ENCODE data around the gene RANBP10.
A peak's percentile ranks its signal among the peaks of the same experiment; 100 is the strongest.

- peak in 3 of 6 experiments; percentile 2 to 19 (median 12) for TF ChIP-seq CTCF (IDR thresholded peaks at IDR 0.05)
- TF ChIP-seq POLR2A (IDR thresholded peaks at IDR 0.05): peak in 1 of 4 donors; percentile 6
These were observed 40.9 kb upstream of the RANBP10 start, which contains the start of gene CENPT for GRCh38 chr16:67847064-67847861.

Data from esophagus squamous epithelium (tissue), 4 donors.